Activated CD8-positive, alpha-beta memory T cell treated with anti-CD3 and anti-CD28 coated beads, Interleukin-2, amount 50 U/mL, for 1 hour (primary cell): ENCODE measurements around the gene TMEM63A.

ENCODE experiments used
- DNase-seq: peaks from one replicate; pipeline ENCODE4 v3.0.0-alpha.2; 2020; ENCODE audit errors: extremely low read depth

Gene TMEM63A

DNA sequence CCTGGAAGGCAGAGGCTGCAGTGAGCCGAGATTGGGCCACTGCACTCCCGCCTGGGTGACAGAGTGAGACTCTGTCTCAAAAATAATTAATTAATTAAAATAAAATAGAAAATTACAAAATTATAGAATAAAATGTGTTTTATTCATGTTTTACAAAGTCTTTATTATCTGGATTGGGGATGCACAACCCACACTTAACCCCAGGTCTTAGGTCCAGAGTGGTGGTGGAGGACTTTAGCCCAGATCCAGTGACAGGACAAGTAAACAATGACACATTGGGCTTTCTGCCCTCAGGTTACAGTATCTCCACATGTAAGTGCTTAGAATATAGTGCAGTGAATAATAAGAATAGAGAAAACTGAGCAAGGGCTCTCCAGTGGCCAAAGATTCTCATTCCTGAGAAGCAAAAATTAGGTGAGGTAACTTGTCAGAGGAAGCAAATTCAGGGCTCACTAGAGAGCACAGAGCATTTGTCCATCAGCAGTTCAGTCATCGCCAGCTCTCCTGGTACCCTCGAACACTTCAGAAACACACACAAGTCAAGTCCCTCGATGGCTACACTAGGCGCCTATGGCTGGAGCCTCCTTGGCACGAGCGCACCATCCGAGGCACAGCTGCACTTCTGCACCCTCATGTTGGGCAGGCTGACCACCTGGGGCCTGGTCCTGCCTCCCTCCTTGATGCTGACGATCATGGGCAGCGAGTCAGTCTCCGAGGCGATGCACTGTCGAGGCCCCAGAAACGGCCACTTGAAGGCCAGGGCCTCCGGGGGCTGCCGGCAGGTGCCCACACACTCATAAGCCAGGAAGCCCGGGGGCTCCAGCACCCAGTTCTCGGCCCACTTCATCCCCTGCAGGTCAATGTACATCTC is 4.2 kb upstream of the TMEM63A start:
- DNase-seq = no peak

GRCh38 chr1:225885336-225885735 is 3.2 kb upstream of the TMEM63A start:
- DNase-seq = no peak

DNA sequence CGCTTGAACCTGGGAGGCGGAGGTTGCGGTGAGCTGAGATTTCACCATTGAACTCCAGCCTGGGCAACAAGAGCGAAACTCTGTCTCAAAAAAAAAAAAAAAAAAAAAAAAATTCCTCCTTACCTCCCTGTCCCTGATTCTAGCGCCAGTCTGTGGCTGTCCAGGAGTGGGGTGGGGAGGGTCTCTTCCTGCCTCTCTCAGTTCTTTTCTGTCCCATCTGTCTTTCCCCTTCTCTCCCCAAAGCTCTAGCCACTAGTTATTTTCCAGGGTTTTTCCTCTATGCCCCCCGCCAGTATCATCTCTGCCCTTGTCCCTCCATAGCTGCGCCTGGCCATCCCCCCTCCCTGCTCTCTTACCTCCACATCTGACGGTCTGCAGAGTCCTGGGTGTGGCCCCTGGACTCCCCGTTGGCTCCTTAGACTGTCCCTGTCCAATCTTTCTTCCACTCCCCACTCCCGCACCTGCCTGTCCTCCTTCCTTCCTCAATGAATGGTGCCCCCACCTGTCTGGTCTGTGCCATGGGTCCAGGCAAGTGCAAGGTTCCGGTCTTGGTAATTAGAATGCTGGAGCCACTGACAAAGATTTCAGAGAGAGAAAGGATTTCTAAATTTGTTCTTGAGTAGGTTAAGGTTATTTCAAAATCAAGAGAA is 1.6 kb upstream of the TMEM63A start:
- no peak for DNase-seq

DNA sequence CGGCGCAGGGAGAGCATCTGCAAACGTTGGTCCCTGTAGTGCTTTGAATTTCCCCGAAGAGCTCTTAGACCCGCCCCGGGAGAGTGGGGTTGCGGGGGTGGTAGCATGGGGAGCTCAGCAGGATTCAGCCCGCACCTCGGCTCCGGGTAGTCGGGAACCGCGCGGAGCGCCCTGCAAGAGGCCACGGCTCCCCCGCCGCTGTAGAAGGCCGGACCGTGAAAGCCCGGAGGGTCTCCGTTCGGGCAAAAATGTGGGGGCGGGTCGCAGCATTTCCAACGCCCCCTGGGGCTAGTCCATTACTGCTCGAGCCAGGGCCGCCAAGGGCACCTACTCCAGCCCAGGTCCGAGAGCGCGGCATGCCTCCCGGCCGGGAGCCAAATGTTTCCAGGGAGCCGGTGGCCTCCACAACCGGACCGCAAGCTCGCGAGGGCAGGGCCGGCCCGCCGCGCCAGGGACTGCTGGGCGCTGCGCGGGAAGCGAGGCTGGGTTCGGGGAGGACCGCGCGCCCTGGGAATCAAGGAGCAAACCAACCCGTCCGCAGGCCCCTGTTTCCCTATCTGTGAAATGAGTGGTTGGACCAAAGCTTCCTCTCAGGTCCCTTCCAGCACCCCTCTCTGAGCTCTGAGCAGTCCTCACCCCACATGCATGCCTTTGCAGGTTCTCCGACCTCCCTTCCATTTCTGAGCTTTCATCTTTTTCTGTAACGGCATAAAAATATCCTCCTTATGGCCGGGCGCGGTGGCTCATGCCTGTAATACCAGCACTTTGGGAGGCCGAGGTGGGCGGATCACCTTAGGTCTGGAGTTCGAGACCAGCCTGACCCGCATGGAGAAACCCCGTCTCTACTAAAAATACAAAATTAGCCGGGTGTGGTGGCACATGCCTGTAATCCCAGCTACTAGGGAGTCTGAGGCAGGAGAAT is 775 bp upstream of the TMEM63A start:
- DNase-seq = no peak

- no peak for DNase-seq
Observed at GRCh38 chr1:225881081-225881958, 860 bp downstream of the TMEM63A start.

- DNase-seq = no peak
Observed at GRCh38 chr1:225880636-225881035, 1.5 kb downstream of the TMEM63A start.

DNA sequence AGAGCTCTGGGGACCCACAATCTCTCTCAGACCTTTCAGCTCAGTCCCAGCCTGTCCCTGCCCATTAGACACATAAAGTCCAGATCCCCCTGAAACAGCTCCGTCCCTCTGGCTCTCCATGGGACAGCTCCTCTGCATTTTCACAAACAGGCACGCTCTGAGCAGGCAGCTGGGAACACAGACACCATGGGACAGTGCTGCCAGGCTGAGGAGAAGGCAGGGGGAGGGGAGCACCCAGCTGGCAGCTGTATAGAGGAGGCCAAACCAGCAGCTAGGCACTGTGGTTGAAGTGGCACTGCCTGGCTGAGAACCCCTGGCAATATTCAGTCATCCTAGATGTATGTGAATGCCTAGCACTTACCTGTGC is 2.0 kb downstream of the TMEM63A start:
- DNase-seq = no peak

DNA sequence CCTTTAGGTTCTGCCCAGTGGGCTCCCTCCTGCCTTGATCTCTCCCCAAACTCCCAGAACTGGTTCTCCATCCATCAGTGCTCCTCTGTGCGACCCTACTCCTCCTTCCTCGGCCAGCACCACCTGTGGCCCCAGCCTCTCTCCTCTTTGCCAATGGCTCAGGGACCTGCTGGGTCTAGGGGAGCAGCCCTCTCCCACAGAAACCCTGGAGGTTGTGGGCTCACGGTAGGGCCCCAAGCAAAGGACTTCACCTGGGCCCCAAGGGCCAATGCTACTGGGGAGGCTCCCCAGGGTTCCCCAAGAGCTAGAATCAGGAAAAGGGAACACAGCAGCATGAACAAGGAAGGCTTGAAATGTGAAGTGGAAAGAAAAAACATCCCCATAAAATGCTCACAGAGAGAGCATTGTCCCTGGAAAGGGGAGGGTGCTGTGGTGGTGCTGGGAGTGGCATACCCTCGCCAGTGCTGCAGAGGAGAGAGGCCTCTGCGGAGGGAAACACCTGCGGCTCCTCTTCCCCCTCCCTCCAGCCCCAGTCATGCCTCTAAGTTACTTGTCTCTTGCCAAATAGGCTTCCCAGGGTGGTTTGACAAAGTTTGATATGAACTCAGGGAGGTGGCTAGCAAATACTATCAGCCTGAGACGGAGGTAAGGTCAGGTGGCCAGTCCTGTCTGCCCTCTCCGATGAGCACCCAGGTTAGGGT is 2.5 kb downstream of the TMEM63A start:
- no peak for DNase-seq

DNA sequence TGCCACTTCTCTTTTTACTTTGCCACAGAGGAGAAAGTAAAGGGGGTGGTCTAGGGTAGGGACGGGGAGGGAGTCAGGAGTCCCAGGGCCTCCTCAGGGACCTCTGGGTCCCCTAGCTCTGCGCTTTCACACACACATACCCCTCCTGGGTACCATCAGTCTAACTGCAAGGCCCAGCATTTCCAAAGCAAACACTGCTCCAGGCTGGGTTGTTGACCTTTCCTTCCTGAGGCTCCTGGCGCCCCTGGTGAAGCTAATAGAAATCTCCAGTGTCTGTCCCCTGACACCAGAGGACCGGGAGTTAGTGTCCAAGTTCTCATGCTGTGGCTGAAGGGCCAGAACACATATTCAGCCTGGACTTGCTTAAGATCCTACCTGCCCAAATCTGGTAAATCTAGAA is 3.9 kb downstream of the TMEM63A start:
- no peak for DNase-seq

DNA sequence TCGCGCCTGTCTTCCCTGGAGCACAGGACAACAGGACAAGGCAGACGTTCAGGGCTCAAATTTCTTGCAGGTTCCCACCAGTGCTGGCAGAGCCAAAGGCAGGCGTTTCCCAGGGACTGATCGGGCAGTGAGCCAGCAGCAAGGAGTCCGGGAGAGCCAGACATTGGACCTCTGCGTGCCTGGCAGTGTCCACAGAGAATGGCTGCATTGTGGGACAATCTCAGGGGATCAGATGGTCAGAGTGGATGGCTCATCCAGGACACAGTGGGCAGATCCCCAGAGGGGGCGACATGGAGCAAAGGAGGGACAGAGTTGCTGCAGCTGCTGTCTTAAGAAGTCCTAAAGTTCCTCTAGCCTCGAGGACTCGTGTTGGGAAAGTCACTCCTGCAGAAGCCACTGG is 4.6 kb downstream of the TMEM63A start:
- DNase-seq = no peak

DNA sequence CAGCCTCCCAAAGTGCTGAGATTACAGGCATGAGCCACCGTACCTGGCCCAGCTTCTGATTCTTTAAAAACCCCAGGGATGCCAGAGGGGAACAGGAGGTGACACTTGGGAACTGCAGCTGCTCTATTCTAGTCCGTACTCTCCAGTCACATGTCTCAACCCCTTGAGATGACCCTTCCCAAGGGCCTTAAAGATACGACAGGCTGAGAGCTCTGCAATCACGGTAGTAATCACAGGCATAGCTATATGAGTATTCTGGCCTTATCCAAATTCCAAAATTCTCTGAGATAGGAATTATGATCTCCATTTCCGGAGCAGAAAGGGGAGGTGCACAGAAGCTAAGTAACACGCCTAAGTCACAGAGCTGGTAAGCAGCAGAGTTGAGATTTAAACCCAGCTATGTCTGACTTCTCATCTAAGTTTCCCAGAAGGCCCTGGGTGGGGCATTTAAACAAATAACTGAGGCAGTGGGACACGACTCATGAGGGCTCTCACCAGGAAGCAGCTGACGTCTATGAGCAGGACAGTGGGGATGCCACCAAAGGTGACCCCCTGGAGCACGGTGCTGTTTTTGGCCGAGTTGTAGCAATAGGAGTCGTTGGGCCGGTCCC is 5.2 kb downstream of the TMEM63A start:
- no peak for DNase-seq

DNA sequence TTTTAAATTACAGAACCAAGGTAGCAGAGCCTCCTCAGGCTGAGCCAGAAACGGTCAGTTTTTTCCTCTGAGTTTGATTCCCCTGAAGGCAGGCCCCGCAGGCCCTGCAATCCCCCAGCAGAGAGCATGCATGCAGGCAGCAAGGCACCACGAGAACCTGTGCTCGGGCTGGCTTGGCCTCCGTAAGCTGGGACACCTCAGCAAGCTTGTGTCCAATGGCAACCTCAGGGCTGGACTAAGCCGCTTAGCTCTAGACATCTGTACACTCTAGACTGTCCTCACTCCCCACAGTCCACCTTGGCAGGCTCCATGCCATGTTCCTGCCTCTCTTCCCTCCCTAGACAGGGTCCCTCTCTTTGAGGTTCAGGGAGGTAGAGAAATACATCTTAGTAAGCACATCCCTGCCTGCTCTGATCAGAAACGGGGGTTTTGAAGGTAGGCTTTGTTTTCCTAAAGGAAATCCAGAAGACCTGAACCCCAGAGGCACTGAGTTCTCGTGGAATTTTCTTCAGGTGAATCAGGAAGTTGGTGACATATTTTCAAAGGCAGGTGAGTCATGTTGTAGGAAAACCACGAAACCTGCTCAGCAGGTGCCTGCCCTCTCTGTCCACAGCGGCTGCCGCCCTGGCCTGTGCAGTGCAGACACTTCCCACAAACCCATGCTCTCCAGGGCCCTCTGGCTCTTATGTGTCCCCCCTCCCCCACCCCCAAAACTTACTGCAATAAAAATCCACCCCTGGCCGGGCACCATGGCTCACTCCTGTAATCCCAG is 7.0 kb downstream of the TMEM63A start:
- no peak for DNase-seq

- no peak for DNase-seq
Observed at GRCh38 chr1:225874431-225874830, 7.7 kb downstream of the TMEM63A start.

GRCh38 chr1:225873281-225873850 is 8.8 kb downstream of the TMEM63A start:
- DNase-seq = no peak

DNA sequence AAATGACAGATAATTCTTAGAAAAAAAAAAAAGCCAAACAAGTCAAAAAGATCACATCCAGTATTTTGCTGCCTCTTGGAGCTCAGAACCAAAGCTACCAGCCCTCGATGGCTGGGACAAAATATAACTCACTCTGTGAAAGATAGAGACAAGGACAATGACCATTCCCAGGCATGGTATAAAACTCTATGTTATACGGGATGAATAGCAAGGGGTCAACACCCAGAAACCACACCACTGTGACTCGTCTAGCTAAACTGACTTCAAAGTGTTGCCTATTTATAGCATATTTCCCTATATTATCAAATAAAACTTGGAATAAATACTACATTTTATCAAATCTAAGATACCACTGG is 10.1 kb downstream of the TMEM63A start:
- no peak for DNase-seq

DNA sequence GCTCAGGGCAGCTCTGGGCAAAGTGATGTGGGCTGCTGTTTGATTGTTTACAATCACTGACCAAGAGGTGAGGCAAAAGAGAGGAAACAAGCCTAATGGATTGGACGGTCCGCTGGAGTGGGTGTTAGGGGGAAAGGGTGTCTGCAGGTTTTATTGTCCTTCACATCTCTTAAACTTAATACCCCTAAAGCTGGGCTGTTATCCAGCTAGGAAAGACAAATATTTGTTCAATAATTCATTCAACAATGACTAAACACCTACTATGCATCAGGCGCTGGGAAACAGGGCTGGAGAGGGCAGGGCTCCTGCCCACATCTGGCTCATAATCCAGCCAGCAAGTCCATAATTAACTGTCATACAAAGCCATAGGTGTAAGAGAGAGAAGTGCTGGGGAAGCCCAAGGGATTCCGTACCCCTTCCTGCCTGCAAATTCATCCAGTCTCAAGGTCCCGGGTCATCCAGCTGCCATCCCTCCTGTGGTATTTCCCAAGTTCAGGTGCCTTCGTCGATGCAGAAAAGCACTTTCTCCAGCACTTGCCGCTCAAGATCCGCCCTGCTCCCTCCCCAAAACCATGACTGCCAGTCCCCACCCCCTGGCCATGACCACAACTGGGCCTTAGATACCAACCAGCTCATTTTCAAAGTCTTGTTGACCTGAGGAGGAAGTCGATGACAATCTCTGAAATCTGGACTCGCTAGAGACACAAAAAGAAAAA is 10.7 kb downstream of the TMEM63A start:
- DNase-seq = no peak

DNA sequence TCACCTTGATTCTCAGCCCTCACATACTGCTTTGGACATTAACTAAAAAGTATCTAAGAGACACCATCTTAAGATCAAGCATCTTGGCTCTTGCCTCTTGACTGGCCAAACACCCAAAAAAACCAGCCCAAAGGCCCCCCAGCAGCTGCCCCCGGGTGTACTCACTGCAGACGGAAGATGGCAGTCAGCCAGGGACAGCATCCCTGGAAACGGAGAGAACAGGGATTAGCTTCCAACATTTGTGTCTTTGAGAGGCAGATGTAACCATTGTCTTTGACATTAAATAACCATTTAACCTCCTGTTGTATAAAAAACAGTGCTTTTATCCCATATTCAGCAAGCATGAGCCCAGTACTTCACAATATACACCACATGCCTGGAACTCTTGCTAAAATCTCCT is 11.3 kb downstream of the TMEM63A start:
- no peak for DNase-seq

DNA sequence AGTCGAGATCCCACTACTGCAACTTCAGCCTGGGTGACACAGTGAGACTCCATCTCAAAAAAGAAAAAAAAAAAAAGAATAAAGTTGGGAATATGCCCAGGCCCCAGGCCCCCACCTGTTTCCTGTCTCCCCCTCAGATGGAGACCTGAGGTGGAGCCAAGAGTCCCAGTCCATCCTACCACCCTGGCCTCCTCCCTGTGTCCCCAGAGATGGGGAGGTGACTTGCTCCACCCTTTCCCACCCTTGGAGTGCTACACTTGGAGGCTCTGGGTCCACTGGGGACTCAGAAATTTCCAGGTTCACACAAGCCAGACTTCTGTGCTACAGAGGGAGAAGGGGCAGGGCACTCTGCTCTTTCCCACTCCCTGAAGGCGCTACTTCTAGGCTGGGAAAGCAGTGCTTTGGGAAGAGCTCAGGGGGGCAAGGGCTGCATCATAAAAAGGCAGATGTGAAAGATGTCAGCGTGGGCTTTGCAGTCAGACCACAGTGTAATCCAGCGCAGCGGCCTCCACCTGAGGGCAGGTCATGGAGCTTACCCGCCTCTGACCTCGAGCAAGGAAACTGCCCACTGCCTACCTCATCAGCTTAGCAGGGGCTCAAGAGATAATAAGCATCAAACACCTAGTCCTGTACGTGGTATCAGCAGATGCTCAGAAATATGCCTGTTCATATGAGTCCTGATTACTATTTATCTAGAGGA is 13.4 kb downstream of the TMEM63A start:
- DNase-seq = no peak
